Stimulated activated CD4-positive, alpha-beta T cell treated with anti-CD3 and anti-CD28 coated beads, Interleukin-2, amount 100 ng/mL, for 48 hours (primary cell): Measurements from ENCODE around the gene ZFHX3.

ENCODE experiments used
- DNase-seq, 2 donors: peaks; one replicate each; pipeline ENCODE4 v3.0.0-alpha.2; 2020

Gene ZFHX3

GRCh38 chr16:73067671-73068540, 20.0 kb upstream of the ZFHX3 start:
- no peak for DNase-seq

GRCh38 chr16:73066927-73067670, 19.2 kb upstream of the ZFHX3 start:
- DNase-seq, result no peak

GRCh38 chr16:73066331-73066926, 18.5 kb upstream of the ZFHX3 start:
- no peak for DNase-seq

- no peak for DNase-seq
Measured at GRCh38 chr16:73065632-73066330, 17.9 kb upstream of the ZFHX3 start.

- no peak for DNase-seq
Measured at GRCh38 chr16:73064994-73065545, 17.1 kb upstream of the ZFHX3 start.

- DNase-seq, result no peak
Measured at GRCh38 chr16:73064212-73064993, 16.5 kb upstream of the ZFHX3 start.

GRCh38 chr16:73063854-73064211, 15.9 kb upstream of the ZFHX3 start:
- DNase-seq, result no peak

- DNase-seq, result no peak
Measured at GRCh38 chr16:73062743-73063733, 15.1 kb upstream of the ZFHX3 start.

- no peak for DNase-seq
Measured at GRCh38 chr16:73062001-73062616, 14.2 kb upstream of the ZFHX3 start.

- DNase-seq, result no peak
Measured at GRCh38 chr16:73060892-73061490, 13.1 kb upstream of the ZFHX3 start.

- no peak for DNase-seq
Measured at GRCh38 chr16:73059779-73060615, 12.1 kb upstream of the ZFHX3 start.

GRCh38 chr16:73058616-73059409, 10.9 kb upstream of the ZFHX3 start:
- no peak for DNase-seq

GRCh38 chr16:73058221-73058615, 10.3 kb upstream of the ZFHX3 start:
- no peak for DNase-seq

GRCh38 chr16:73057291-73058210, 9.6 kb upstream of the ZFHX3 start:
- no peak for DNase-seq

GRCh38 chr16:73056921-73057290, 9.0 kb upstream of the ZFHX3 start:
- no peak for DNase-seq

GRCh38 chr16:73056448-73056847, 8.5 kb upstream of the ZFHX3 start:
- DNase-seq, result no peak
